Esophagus muscularis mucosa (tissue), 3 donors: ENCODE measurements around the gene DAPK2.

Experiments
- CTCF ChIP-seq, 3 experiments: fragments of 200-600 bp in 2 of 3; fragments of 450-650 bp in 1 of 3; sonication (generic) in 2 of 3; IDR thresholded peaks; one replicate each; pipeline ENCODE4 v1.5.1; 2017 to 2019; ENCODE audit warnings: antibody characterized with exemption in 3 of 3, mild to moderate bottlenecking in 2 of 3, moderate library complexity in 1 of 3
- EP300 ChIP-seq: sonication (generic); formaldehyde crosslinking; IDR thresholded peaks from one replicate; pipeline ENCODE4 v1.6.1; 2017; ENCODE audit warnings: antibody characterized with exemption

GRCh38 chr15:63880744-63881143, 165.5 kb downstream of the DAPK2 start:
- no peak for TF ChIP-seq CTCF (IDR thresholded peaks at IDR 0.05)
- no peak for TF ChIP-seq EP300
